WTC11 (cell line): Measurements from ENCODE around the gene CPD. TPM values are rescaled to one million over a fixed set of nuclear protein-coding genes. Genes with fewer than 3 reads are reported as not detected.

Experiments
- ATAC-seq: fragments of 200-7000 bp; cut with Tn5 transposase; 2 replicates; pipeline ENCODE4 v1.10.0; 2021; ENCODE audit warnings: mild to moderate bottlenecking, moderate library complexity
- CTCF ChIA-PET: fragments of 300-600 bp; sonication (Branson Sonifier 250); formaldehyde crosslinking; loops from one replicate; lab custom pipeline; 2021; ENCODE audit warnings: antibody characterized with exemption; lab: Charles Lee
- POLR2A ChIA-PET: fragments of 350-600 bp; sonication (Branson Sonifier 250); formaldehyde crosslinking; loops from one replicate; lab custom pipeline; 2021; ENCODE audit warnings: antibody characterized with exemption; lab: Charles Lee
- DNase-seq: peaks from one replicate; pipeline ENCODE4 v3.0.0; 2021; ENCODE audit warnings: low spot score
- H3K27ac Mint-ChIP-seq: 2 replicates; pipeline ENCODE4 v1.8.0; 2021; ENCODE audit warnings: mixed read lengths
- H3K27me3 Mint-ChIP-seq: 2 replicates; pipeline ENCODE4 v1.8.0; 2021; ENCODE audit warnings: low read depth, mild to moderate bottlenecking, moderate library complexity, mixed read lengths
- H3K36me3 Mint-ChIP-seq: 2 replicates; pipeline ENCODE4 v1.8.0; 2021; ENCODE audit warnings: mixed read lengths
- H3K4me1 Mint-ChIP-seq: 2 replicates; pipeline ENCODE4 v1.8.0; 2022; ENCODE audit warnings: mixed read lengths
- H3K4me3 Mint-ChIP-seq: 2 replicates; pipeline ENCODE4 v1.8.0; 2021; ENCODE audit warnings: mild to moderate bottlenecking, moderate library complexity, mixed read lengths
- H3K9me3 Mint-ChIP-seq: 2 replicates; pipeline ENCODE4 v1.8.0; 2021; ENCODE audit warnings: mixed read lengths
- AR ChIP-seq: fragments of 250-450 bp; sonication (Bioruptor Pico); IDR thresholded peaks from 2 replicates; pipeline ENCODE4 v1.9.0; 2021; ENCODE audit warnings: mild to moderate bottlenecking
- CREM ChIP-seq: sonication (generic); formaldehyde crosslinking; IDR thresholded peaks from 2 replicates; pipeline ENCODE4 v1.8.1; 2022; ENCODE audit warnings: mild to moderate bottlenecking, missing genetic modification reagents, moderate library complexity
- EMX1 ChIP-seq: fragments of 250-450 bp; sonication (Bioruptor Pico); IDR thresholded peaks from 2 replicates; pipeline ENCODE4 v1.8.0; 2021; ENCODE audit warnings: mild to moderate bottlenecking
- ESRRA ChIP-seq: sonication (generic); formaldehyde crosslinking; IDR thresholded peaks from 2 replicates; pipeline ENCODE4 v1.8.1; 2022; ENCODE audit warnings: mild to moderate bottlenecking, missing genetic modification reagents, borderline replicate concordance
- ETV6 ChIP-seq: sonication (generic); formaldehyde crosslinking; IDR thresholded peaks from 2 replicates; pipeline ENCODE4 v1.8.1; 2022; ENCODE audit warnings: mild to moderate bottlenecking, missing genetic modification reagents
- IRF2 ChIP-seq: sonication (generic); formaldehyde crosslinking; IDR thresholded peaks from 2 replicates; pipeline ENCODE4 v1.8.0; 2022; ENCODE audit warnings: low read depth, missing genetic modification reagents, borderline replicate concordance
- JAZF1 ChIP-seq: fragments of 250-450 bp; sonication (Bioruptor Pico); IDR thresholded peaks from 2 replicates; pipeline ENCODE4 v1.9.0; 2021; ENCODE audit warnings: moderate library complexity, mild to moderate bottlenecking, inconsistent platforms
- MYBL2 ChIP-seq: sonication (generic); formaldehyde crosslinking; IDR thresholded peaks from 2 replicates; pipeline ENCODE4 v1.8.1; 2023; ENCODE audit warnings: mild to moderate bottlenecking, moderate library complexity, missing genetic modification reagents
- NFATC4 ChIP-seq: fragments of 250-450 bp; sonication (Bioruptor Pico); IDR thresholded peaks from 2 replicates; pipeline ENCODE4 v1.9.0; 2021; ENCODE audit warnings: mild to moderate bottlenecking
- NR1H2 ChIP-seq: sonication (generic); formaldehyde crosslinking; IDR thresholded peaks from 2 replicates; pipeline ENCODE4 v1.9.0; 2021; ENCODE audit warnings: mild to moderate bottlenecking, moderate library complexity, missing genetic modification reagents
- NR2C2 ChIP-seq: sonication (generic); formaldehyde crosslinking; IDR thresholded peaks from 2 replicates; pipeline ENCODE4 v1.8.0; 2022; ENCODE audit warnings: mild to moderate bottlenecking, missing genetic modification reagents
- PRDM15 ChIP-seq: sonication (generic); formaldehyde crosslinking; IDR thresholded peaks from 2 replicates; pipeline ENCODE4 v1.8.0; 2022; ENCODE audit warnings: missing genetic modification reagents
- PRRX2 ChIP-seq: fragments of 250-450 bp; sonication (Bioruptor Pico); IDR thresholded peaks from 2 replicates; pipeline ENCODE4 v1.8.0; 2021; ENCODE audit warnings: mild to moderate bottlenecking
- RORB ChIP-seq: fragments of 250-450 bp; sonication (Bioruptor Pico); IDR thresholded peaks from 2 replicates; pipeline ENCODE4 v1.9.0; 2021; ENCODE audit warnings: mild to moderate bottlenecking
- SMAD3 ChIP-seq: sonication (generic); formaldehyde crosslinking; IDR thresholded peaks from 2 replicates; pipeline ENCODE4 v1.8.0; 2022; ENCODE audit warnings: missing genetic modification reagents, mild to moderate bottlenecking, borderline replicate concordance
- SOX15 ChIP-seq: fragments of 250-450 bp; sonication (Bioruptor Pico); IDR thresholded peaks from 2 replicates; pipeline ENCODE4 v1.9.0; 2021; ENCODE audit warnings: mild to moderate bottlenecking
- TEAD1 ChIP-seq: sonication (generic); formaldehyde crosslinking; IDR thresholded peaks from 2 replicates; pipeline ENCODE4 v1.8.0; 2022; ENCODE audit warnings: mild to moderate bottlenecking, missing genetic modification reagents
- TEAD4 ChIP-seq: sonication (generic); formaldehyde crosslinking; IDR thresholded peaks from 2 replicates; pipeline ENCODE4 v1.8.0; 2022; ENCODE audit warnings: mild to moderate bottlenecking, missing genetic modification reagents
- TP53 ChIP-seq: sonication (generic); formaldehyde crosslinking; IDR thresholded peaks from 2 replicates; pipeline ENCODE4 v1.8.1; 2023; ENCODE audit warnings: mild to moderate bottlenecking, missing genetic modification reagents
- ZNF219 ChIP-seq: sonication (generic); formaldehyde crosslinking; IDR thresholded peaks from 2 replicates; pipeline ENCODE4 v1.8.0; 2023; ENCODE audit warnings: missing genetic modification reagents, mild to moderate bottlenecking, borderline replicate concordance
- ZNF317 ChIP-seq: sonication (generic); formaldehyde crosslinking; IDR thresholded peaks from 2 replicates; pipeline ENCODE4 v1.8.1; 2023; ENCODE audit warnings: low read depth, mild to moderate bottlenecking, moderate library complexity, missing genetic modification reagents, borderline replicate concordance
- ZNF423 ChIP-seq: fragments of 250-450 bp; sonication (Bioruptor Pico); IDR thresholded peaks from 2 replicates; pipeline ENCODE4 v2.1.2; 2022; ENCODE audit warnings: mild to moderate bottlenecking, moderate library complexity
- ZSCAN18 ChIP-seq: fragments of 250-450 bp; sonication (Bioruptor Pico); IDR thresholded peaks from 2 replicates; pipeline ENCODE4 v2.1.2; 2022; ENCODE audit warnings: mild to moderate bottlenecking, moderate library complexity
- total RNA-seq: library from RNA; stranded (reverse); gene quantifications from 3 replicates; pipeline ENCODE4 v1.2.3, GENCODE V29; 2021
- TF ChIP-seq, protein P1 (sequence below): sonication (generic); formaldehyde crosslinking; IDR thresholded peaks from 2 replicates; pipeline ENCODE4 v1.8.1; 2022; ENCODE audit warnings: missing genetic modification reagents, borderline replicate concordance
- TF ChIP-seq, protein P2 (sequence below): sonication (generic); formaldehyde crosslinking; IDR thresholded peaks from 2 replicates; pipeline ENCODE4 v1.8.1; 2023; ENCODE audit warnings: mild to moderate bottlenecking, missing genetic modification reagents, moderate library complexity

The CPD gene
- total RNA-seq, 1 experiment from 2014 or later = 36.1 TPM

DNA sequence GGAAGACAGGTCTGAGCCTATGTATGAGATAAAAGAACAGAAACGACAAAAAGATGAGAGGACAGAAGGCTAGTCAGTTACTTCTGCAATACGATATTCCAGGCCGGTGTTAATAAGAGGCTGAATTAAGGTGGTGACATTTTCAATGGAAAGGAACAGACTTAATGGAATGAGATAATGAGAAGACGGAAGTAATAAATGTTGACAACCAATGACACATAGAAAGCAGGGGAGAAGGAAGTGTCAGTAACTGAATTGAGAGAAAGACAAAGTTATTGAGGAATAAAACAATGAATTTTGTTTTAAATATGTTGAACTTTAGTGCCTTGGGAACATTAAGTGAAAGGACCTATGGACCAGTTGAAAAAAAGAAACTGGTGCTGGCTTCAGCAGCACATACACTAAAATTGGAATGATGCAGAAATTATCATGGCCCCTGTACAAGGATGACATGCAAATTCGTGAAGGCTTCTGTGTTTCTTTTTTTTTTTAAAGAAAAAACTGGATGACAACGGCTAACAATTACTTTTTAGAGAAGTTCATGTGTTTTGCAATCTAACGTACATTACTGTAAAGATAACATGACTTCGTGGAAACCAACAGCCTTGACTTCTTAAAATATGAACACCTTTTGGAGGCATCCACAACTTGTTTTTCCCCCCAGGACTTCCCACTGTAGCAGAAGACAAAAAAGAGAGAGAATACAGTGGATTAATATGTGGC lies 18.5 kb upstream of the CPD start:
- Mint-ChIP-seq H3K9me3 (peaks cover 14% of the 10 kb centered on the region), H3K4me3 (no peak overlapping the region)
- POLR2A ChIA-PET = no interaction called here

DNA sequence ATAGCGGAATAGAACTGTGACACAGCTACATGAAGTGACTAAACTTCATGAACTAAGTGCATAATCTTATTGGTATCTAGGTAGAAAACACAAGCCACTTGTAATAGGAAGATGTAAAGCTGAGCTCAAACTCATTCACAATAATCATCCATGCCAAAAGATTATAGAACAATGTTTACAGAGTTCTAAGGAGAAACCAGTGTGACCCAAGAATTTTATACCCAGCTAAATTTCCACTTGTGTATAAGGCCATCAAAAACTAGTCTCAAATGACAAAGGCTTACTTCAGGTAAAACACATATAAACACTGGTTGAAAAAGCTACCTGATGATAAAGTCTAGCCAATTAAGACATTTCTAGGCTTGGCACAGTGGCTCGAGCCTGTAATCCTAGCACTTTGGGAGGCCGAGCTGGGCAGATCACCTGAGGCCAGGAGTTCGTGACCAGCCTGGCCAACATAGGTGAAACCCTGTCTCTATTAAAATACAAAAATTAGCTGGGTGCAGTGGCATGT lies 16.9 kb upstream of the CPD start:
- POLR2A ChIA-PET = no interaction called here

More for the DNA sequence above, 18.5 kb upstream of the CPD start:
- H3K27me3 Mint-ChIP-seq = no peaks in the 10 kb centered on the region; the same call in 1 of the 2 replicates
- peaks cover 5% of the 10 kb centered on the region for H3K4me1 Mint-ChIP-seq
- H3K36me3 Mint-ChIP-seq = peaks cover 3% of the 10 kb centered on the region
- DNase-seq = no peak
- no peak overlapping the region for H3K27ac Mint-ChIP-seq
- ATAC-seq = no peak
- TF ChIP-seq TP53 (no peak), NR1H2 (no peak), TEAD4 (no peak), ESRRA (CRISPR knock-in tag) (no peak), ZNF423 (CRISPR knock-in tag) (no peak), PRRX2 (CRISPR knock-in tag) (no peak), MYBL2 (CRISPR knock-in tag) (no peak), SOX15 (CRISPR knock-in tag) (no peak), ZNF317 (no peak), IRF2 (CRISPR knock-in tag) (no peak)
- TF ChIP-seq, all 79 proteins: peak for 0
- CTCF ChIA-PET = no interaction called here

DNA sequence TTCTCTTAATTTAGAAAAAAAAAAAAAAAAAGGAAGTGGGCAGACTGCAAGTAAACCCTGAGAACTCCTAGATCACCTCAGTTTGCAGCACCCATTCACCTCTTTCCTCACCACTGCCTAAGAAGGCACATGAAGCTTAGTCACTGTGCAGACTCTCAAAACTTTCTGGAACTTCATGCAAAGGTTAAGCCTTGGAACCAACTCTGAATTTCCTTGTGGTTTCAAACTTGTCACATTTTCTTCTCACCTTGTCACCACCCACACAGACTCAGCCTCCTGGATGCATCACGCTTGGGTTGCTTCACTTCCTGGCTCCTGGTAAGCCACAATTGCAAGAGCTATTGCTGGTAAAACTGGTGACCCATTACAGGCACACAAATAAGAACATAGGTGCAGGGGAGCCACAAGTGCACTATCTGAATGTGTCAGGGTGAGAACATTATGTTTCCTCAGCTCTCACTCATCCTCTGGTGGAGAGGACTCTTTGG lies 15.0 kb upstream of the CPD start:
- peaks cover 3% of the 10 kb centered on the region for H3K36me3 Mint-ChIP-seq
- no peaks in the 10 kb centered on the region; the same call in 1 of the 2 replicates for H3K27me3 Mint-ChIP-seq
- DNase-seq (no peak), ATAC-seq (no peak)
- no peak overlapping the region for H3K4me3 Mint-ChIP-seq
- ChIA-PET POLR2A (no interaction called here), CTCF (no interaction called here)
- H3K9me3 Mint-ChIP-seq = peaks cover 14% of the 10 kb centered on the region
- peaks cover 5% of the 10 kb centered on the region for H3K4me1 Mint-ChIP-seq
- no peak overlapping the region for H3K27ac Mint-ChIP-seq
- no peak for TF ChIP-seq ESRRA (CRISPR knock-in tag)
- no peak for TF ChIP-seq NFATC4 (CRISPR knock-in tag)
- no peak for TF ChIP-seq ZSCAN18 (CRISPR knock-in tag)
- TF ChIP-seq, protein P1, sequence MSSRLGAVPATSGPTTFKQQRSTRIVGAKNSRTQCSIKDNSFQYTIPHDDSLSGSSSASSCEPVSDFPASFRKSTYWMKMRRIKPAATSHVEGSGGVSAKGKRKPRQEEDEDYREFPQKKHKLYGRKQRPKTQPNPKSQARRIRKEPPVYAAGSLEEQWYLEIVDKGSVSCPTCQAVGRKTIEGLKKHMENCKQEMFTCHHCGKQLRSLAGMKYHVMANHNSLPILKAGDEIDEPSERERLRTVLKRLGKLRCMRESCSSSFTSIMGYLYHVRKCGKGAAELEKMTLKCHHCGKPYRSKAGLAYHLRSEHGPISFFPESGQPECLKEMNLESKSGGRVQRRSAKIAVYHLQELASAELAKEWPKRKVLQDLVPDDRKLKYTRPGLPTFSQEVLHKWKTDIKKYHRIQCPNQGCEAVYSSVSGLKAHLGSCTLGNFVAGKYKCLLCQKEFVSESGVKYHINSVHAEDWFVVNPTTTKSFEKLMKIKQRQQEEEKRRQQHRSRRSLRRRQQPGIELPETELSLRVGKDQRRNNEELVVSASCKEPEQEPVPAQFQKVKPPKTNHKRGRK (CRISPR knock-in tag) = no peak
- no peak for TF ChIP-seq TEAD1 (CRISPR knock-in tag)
- no peak for TF ChIP-seq AR (CRISPR knock-in tag)
- TF ChIP-seq PRDM15 (CRISPR knock-in tag) = no peak
- no peak for TF ChIP-seq RORB
- no peak for TF ChIP-seq CREM (CRISPR knock-in tag)
- no peak for TF ChIP-seq ETV6 (CRISPR knock-in tag)
- TF ChIP-seq ZNF317 = no peak

More for the DNA sequence above, 16.9 kb upstream of the CPD start:
- no peak overlapping the region for H3K27ac Mint-ChIP-seq
- no peaks in the 10 kb centered on the region; the same call in 1 of the 2 replicates for H3K27me3 Mint-ChIP-seq
- TF ChIP-seq SMAD3 (no peak), SOX15 (CRISPR knock-in tag) (no peak), NR2C2 (CRISPR knock-in tag) (no peak), JAZF1 (CRISPR knock-in tag) (no peak), EMX1 (no peak), ZNF219 (CRISPR knock-in tag) (no peak)
- TF ChIP-seq, protein P2, sequence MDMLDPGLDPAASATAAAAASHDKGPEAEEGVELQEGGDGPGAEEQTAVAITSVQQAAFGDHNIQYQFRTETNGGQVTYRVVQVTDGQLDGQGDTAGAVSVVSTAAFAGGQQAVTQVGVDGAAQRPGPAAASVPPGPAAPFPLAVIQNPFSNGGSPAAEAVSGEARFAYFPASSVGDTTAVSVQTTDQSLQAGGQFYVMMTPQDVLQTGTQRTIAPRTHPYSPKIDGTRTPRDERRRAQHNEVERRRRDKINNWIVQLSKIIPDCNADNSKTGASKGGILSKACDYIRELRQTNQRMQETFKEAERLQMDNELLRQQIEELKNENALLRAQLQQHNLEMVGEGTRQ (CRISPR knock-in tag) = no peak
- H3K4me1 Mint-ChIP-seq = no peaks in the 10 kb centered on the region
- no peak overlapping the region for H3K4me3 Mint-ChIP-seq
- H3K36me3 Mint-ChIP-seq = peaks cover 3% of the 10 kb centered on the region
- H3K9me3 Mint-ChIP-seq = peaks cover 14% of the 10 kb centered on the region
- CTCF ChIA-PET = no interaction called here
- ATAC-seq (no peak), DNase-seq (no peak)
